GM21528 (cell line): ENCODE measurements around the gene RPL23.

Experiments used
- ATAC-seq: cut with Tn5 transposase; IDR thresholded peaks from one replicate; pipeline ENCODE4 v1.9.1; 2021; ENCODE audit warnings: mild to moderate bottlenecking, moderate library complexity; ENCODE audit not compliant: unreplicated experiment, low FRiP score

The RPL23 gene

GRCh38 chr17:38800237-38800760, 53.2 kb downstream of the RPL23 start:
- ATAC-seq = no peak

GRCh38 chr17:38799501-38800236, 53.9 kb downstream of the RPL23 start, which contains the start of gene PIP4K2B:
Gene PIP4K2B (minus strand): TSS chr17:38799556. CDS start chr17:38799424, 132 bp downstream.
- peak; percentile 68 for ATAC-seq

- peak; percentile 19 for ATAC-seq
Measured at GRCh38 chr17:38798614-38799500, 54.7 kb downstream of the RPL23 start.
